ENCODE results near the gene GANC.

GANC gene

DNA sequence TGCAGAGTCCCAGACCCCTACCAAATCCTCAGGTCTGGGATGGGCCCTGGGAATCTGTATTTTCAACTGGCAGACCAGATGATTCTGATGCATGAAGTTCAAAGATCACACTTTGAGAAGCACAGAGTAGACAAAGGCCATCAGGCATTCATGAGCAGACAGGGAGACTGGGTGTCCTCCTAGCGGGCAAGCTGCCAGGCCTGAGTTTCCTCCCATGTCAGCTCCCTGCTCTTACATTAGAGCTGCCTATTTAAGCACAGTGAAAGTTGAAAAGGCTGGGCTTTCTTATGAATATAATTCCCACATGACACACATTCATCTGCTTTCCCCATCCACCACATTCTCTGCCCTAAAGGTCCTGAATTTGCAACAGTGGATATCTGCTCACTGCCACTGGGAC, 100.3 kb downstream of the GANC start:
- no peak for DNase-seq
- ATAC-seq (ENCODE audit: insufficient read depth, low read depth): no peak

DNA sequence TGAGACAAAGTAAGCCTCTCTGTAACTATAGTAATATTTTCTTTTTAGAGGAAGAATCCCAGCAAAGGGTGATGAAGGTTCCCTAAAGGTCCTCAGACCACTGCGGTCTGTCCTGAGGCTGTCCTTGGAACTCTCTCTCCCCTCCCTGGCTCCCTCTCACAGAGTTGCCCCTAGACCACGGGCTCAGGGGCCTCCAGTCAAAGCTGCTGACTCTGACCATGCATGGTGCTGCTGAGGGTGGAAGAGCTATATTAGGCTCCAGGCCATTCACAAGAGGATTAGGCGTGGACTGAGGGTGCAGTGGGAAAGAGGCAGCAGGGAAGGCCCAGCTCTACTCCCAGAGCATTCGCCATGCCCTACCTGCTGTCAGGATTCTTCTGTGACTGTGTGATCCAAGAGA, 100.9 kb downstream of the GANC start:
- no peak for TF ChIP-seq EZH2 (IDR thresholded peaks at IDR 0.05; ENCODE audit: borderline replicate concordance, low read depth, low read length, severe bottlenecking)
- TF ChIP-seq, protein P1, sequence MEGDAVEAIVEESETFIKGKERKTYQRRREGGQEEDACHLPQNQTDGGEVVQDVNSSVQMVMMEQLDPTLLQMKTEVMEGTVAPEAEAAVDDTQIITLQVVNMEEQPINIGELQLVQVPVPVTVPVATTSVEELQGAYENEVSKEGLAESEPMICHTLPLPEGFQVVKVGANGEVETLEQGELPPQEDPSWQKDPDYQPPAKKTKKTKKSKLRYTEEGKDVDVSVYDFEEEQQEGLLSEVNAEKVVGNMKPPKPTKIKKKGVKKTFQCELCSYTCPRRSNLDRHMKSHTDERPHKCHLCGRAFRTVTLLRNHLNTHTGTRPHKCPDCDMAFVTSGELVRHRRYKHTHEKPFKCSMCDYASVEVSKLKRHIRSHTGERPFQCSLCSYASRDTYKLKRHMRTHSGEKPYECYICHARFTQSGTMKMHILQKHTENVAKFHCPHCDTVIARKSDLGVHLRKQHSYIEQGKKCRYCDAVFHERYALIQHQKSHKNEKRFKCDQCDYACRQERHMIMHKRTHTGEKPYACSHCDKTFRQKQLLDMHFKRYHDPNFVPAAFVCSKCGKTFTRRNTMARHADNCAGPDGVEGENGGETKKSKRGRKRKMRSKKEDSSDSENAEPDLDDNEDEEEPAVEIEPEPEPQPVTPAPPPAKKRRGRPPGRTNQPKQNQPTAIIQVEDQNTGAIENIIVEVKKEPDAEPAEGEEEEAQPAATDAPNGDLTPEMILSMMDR (IDR thresholded peaks at IDR 0.05; ENCODE audit: borderline replicate concordance, extremely low read depth, low read length, poor library complexity, severe bottlenecking): no peak
- ATAC-seq (ENCODE audit: insufficient read depth, low read depth): no peak

More for the DNA sequence above, 100.3 kb downstream of the GANC start:
- Histone ChIP-seq H3K27ac (ENCODE audit: low read length) (no peak overlapping the region), H3K4me2 (ENCODE audit: insufficient read depth, low read length) (no peak overlapping the region), H3K79me2 (ENCODE audit: insufficient read depth, low read length) (no peaks in the 10 kb centered on the region), H4K20me1 (ENCODE audit: insufficient read depth, low read length) (no peaks in the 10 kb centered on the region), H3K27me3 (ENCODE audit: insufficient read depth, low read length, poor library complexity) (no peaks in the 10 kb centered on the region), H3K36me3 (ENCODE audit: insufficient read depth, low read length) (no peaks in the 10 kb centered on the region), H3K4me3 (ENCODE audit: low read depth in 1 of 2, low read length in 2 of 2) (no peak overlapping the region), H3K9me3 (ENCODE audit: insufficient read depth, low read length, severe bottlenecking) (no peaks in the 10 kb centered on the region), H3K4me1 (ENCODE audit: insufficient read depth, low read length) (no peaks in the 10 kb centered on the region), H2AFZ (ENCODE audit: low read depth, low read length) (no peak overlapping the region), H3K9ac (ENCODE audit: low read depth, low read length) (no peak overlapping the region)
- TF ChIP-seq, protein P1 (IDR thresholded peaks at IDR 0.05; ENCODE audit: borderline replicate concordance, extremely low read depth, low read length, poor library complexity, severe bottlenecking): no peak
- no peak for TF ChIP-seq EZH2 (IDR thresholded peaks at IDR 0.05; ENCODE audit: borderline replicate concordance, low read depth, low read length, severe bottlenecking)

DNA sequence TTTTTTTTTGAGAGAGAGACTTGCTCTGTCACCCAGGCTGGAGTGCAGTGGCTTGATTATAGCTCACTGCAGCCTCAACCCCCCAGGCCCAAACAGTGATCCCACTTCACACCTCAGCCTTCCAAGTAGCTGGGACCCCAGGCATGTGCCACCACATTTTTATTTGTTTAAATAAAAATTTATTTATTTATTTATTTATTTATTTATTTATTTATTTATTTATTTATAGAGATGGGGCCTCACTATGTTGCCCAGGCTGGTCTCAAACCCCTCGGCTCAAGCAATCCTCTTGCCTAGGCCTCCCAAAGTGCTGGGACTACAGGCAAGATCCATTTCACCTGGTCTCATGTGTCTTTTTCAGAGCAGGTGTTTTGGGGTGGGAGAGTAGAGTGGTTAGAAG, 101.8 kb downstream of the GANC start:
- TF ChIP-seq EZH2 (IDR thresholded peaks at IDR 0.05; ENCODE audit: borderline replicate concordance, low read depth, low read length, severe bottlenecking): no peak
- TF ChIP-seq, protein P1 (IDR thresholded peaks at IDR 0.05; ENCODE audit: borderline replicate concordance, extremely low read depth, low read length, poor library complexity, severe bottlenecking): no peak
- Histone ChIP-seq H3K9me3 (ENCODE audit: insufficient read depth, low read length, severe bottlenecking) (no peaks in the 10 kb centered on the region), H3K36me3 (ENCODE audit: insufficient read depth, low read length) (no peaks in the 10 kb centered on the region), H3K9ac (ENCODE audit: low read depth, low read length) (no peak overlapping the region), H3K4me1 (ENCODE audit: insufficient read depth, low read length) (no peaks in the 10 kb centered on the region), H4K20me1 (ENCODE audit: insufficient read depth, low read length) (no peaks in the 10 kb centered on the region), H2AFZ (ENCODE audit: low read depth, low read length) (no peak overlapping the region), H3K79me2 (ENCODE audit: insufficient read depth, low read length) (no peaks in the 10 kb centered on the region), H3K4me3 (ENCODE audit: low read depth in 1 of 2, low read length in 2 of 2) (no peak overlapping the region), H3K4me2 (ENCODE audit: insufficient read depth, low read length) (no peak overlapping the region), H3K27me3 (ENCODE audit: insufficient read depth, low read length, poor library complexity) (no peaks in the 10 kb centered on the region), H3K27ac (ENCODE audit: low read length) (no peak overlapping the region)
- ATAC-seq (ENCODE audit: insufficient read depth, low read depth) (no peak), DNase-seq (no peak)

More for the DNA sequence above, 100.9 kb downstream of the GANC start:
- H3K4me3 ChIP-seq (ENCODE audit: low read depth in 1 of 2, low read length in 2 of 2): no peak overlapping the region
- H3K4me1 ChIP-seq (ENCODE audit: insufficient read depth, low read length): no peaks in the 10 kb centered on the region
- H2AFZ ChIP-seq (ENCODE audit: low read depth, low read length): no peak overlapping the region
- no peak overlapping the region for H3K9ac ChIP-seq (ENCODE audit: low read depth, low read length)
- H3K27ac ChIP-seq (ENCODE audit: low read length): no peak overlapping the region
- no peak overlapping the region for H3K4me2 ChIP-seq (ENCODE audit: insufficient read depth, low read length)
- no peaks in the 10 kb centered on the region for H3K9me3 ChIP-seq (ENCODE audit: insufficient read depth, low read length, severe bottlenecking)
- H3K79me2 ChIP-seq (ENCODE audit: insufficient read depth, low read length): no peaks in the 10 kb centered on the region
- no peak for DNase-seq
- H3K36me3 ChIP-seq (ENCODE audit: insufficient read depth, low read length): no peaks in the 10 kb centered on the region
- no peaks in the 10 kb centered on the region for H3K27me3 ChIP-seq (ENCODE audit: insufficient read depth, low read length, poor library complexity)
- H4K20me1 ChIP-seq (ENCODE audit: insufficient read depth, low read length): no peaks in the 10 kb centered on the region

DNA sequence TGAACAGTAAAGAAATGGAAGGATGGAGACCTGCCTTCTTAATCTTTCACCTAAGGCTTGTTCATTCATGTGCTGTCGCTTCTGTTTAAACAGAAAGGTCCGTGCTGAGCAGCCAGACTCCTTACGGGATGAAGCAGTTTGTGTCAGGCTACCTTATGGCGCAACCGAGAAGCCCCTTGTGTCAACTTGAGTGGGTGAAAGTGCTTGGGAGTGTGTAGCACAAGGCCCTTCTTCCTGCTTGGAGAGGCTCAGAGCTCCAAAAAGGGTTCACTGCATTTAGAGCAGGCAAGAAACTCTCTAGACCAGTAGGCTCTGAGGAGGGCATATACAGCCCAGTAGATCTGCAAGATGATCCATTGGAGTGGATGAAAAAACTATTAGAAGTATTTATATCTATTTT, 102.3 kb downstream of the GANC start:
- Histone ChIP-seq H4K20me1 (ENCODE audit: insufficient read depth, low read length) (no peaks in the 10 kb centered on the region), H2AFZ (ENCODE audit: low read depth, low read length) (no peak overlapping the region), H3K27ac (ENCODE audit: low read length) (no peak overlapping the region), H3K4me1 (ENCODE audit: insufficient read depth, low read length) (no peaks in the 10 kb centered on the region), H3K9ac (ENCODE audit: low read depth, low read length) (no peak overlapping the region), H3K9me3 (ENCODE audit: insufficient read depth, low read length, severe bottlenecking) (no peaks in the 10 kb centered on the region), H3K4me3 (ENCODE audit: low read depth in 1 of 2, low read length in 2 of 2) (no peak overlapping the region), H3K27me3 (ENCODE audit: insufficient read depth, low read length, poor library complexity) (no peaks in the 10 kb centered on the region), H3K36me3 (ENCODE audit: insufficient read depth, low read length) (no peaks in the 10 kb centered on the region), H3K4me2 (ENCODE audit: insufficient read depth, low read length) (no peak overlapping the region), H3K79me2 (ENCODE audit: insufficient read depth, low read length) (no peaks in the 10 kb centered on the region)
- ATAC-seq (ENCODE audit: insufficient read depth, low read depth): no peak
- no peak for DNase-seq
- no peak for TF ChIP-seq EZH2 (IDR thresholded peaks at IDR 0.05; ENCODE audit: borderline replicate concordance, low read depth, low read length, severe bottlenecking)
- TF ChIP-seq, protein P1 (IDR thresholded peaks at IDR 0.05; ENCODE audit: borderline replicate concordance, extremely low read depth, low read length, poor library complexity, severe bottlenecking): no peak

Measured in DND-41 (cell line).